H1 (cell line): ENCODE data around the gene ZNF470. TPM values are rescaled to one million over a fixed set of nuclear protein-coding genes. Genes with fewer than 3 reads are reported as not detected.

ENCODE experiments used
- CTCF ChIA-PET: fragments of 300-600 bp; sonication (Branson Sonifier 250); formaldehyde crosslinking; loops from one replicate; lab custom pipeline; 2021; ENCODE audit not compliant: partially characterized antibody; lab: Charles Lee
- POLR2A ChIA-PET: fragments of 300-600 bp; sonication (Branson Sonifier 250); formaldehyde crosslinking; loops from one replicate; lab custom pipeline; 2021; ENCODE audit warnings: inconsistent platforms; ENCODE audit not compliant: partially characterized antibody; lab: Charles Lee
- DNase-seq, 2 experiments: peaks; one replicate each; pipeline versions ENCODE4 v3.0.0 to v3.0.0-alpha.2; 2010 to 2022; ENCODE audit warnings: low spot score in 2 of 2, low read depth in 1 of 2, mixed read lengths in 1 of 2
- FAIRE-seq: peaks from 2 replicates; lab custom pipeline; 2011; peaks lifted over from hg19 to GRCh38; lab: Jason Lieb, UNC
- H2AFZ ChIP-seq: 2 replicates; pipeline ENCODE4 v1.8.1; 2012; ENCODE audit warnings: low read length, inconsistent platforms
- H2AK5ac ChIP-seq: 2 replicates; pipeline ENCODE4 v1.6.1; 2013; ENCODE audit warnings: low read depth, low read length
- H2BK120ac ChIP-seq: replicated peaks from 2 replicates; pipeline ENCODE3; 2013; ENCODE audit warnings: low read depth, low read length, inconsistent platforms
- H2BK12ac ChIP-seq: 2 replicates; pipeline ENCODE4 v1.6.1; 2013; ENCODE audit warnings: low read depth, low read length
- H2BK15ac ChIP-seq: 2 replicates; pipeline ENCODE4 v1.6.1; 2013; ENCODE audit warnings: low read length
- H2BK20ac ChIP-seq: 2 replicates; pipeline ENCODE4 v1.6.1; 2013; ENCODE audit warnings: low read length
- H2BK5ac ChIP-seq: 2 replicates; pipeline ENCODE4 v1.6.1; 2013; ENCODE audit warnings: low read depth, low read length
- H3K14ac ChIP-seq: 2 replicates; pipeline ENCODE4 v1.6.1; 2013; ENCODE audit warnings: inconsistent platforms; ENCODE audit not compliant: insufficient read length
- H3K18ac ChIP-seq: 2 replicates; pipeline ENCODE4 v1.6.1; 2013; ENCODE audit warnings: low read length; ENCODE audit errors: extremely low read depth
- H3K23ac ChIP-seq: 2 replicates; pipeline ENCODE4 v1.6.1; 2013; ENCODE audit warnings: inconsistent platforms; ENCODE audit not compliant: insufficient read length
- H3K23me2 ChIP-seq: 2 replicates; pipeline ENCODE4 v1.6.1; 2013; ENCODE audit warnings: low read depth, low read length
- H3K27ac ChIP-seq: 2 replicates; pipeline ENCODE4 v1.6.1; 2011; ENCODE audit warnings: low read depth, low read length, inconsistent platforms
- H3K27me3 ChIP-seq, 4 experiments: replicated peaks in 1 of 4; 1 replicate in 1 of 4; 2 replicates in 3 of 4; pipeline versions ENCODE4 v1.6.1 to v1.8.1; 2011 to 2013; ENCODE audit warnings: low read length in 3 of 4, mild to moderate bottlenecking in 3 of 4, inconsistent platforms in 2 of 4, mixed read lengths in 2 of 4, moderate library complexity in 1 of 4; ENCODE audit not compliant: control insufficient read depth in 3 of 4, insufficient read depth in 3 of 4; ENCODE audit errors: extremely low read depth in 1 of 4
- H3K36me3 ChIP-seq, 4 experiments: 2 replicates each; pipeline versions ENCODE4 v1.6.1 to v1.8.1; 2011 to 2013; ENCODE audit warnings: mild to moderate bottlenecking in 4 of 4, low read length in 3 of 4, moderate library complexity in 2 of 4, control low read depth in 1 of 4, inconsistent platforms in 1 of 4; ENCODE audit not compliant: insufficient read depth in 4 of 4, control insufficient read depth in 2 of 4
- H3K4ac ChIP-seq: replicated peaks from 2 replicates; pipeline ENCODE3; 2013; ENCODE audit warnings: low read length, low read depth, mixed read lengths, inconsistent platforms; ENCODE audit not compliant: insufficient read length
- H3K4me1 ChIP-seq, 4 experiments: replicated peaks in 1 of 4; 1 replicate in 1 of 4; 2 replicates in 3 of 4; pipeline versions ENCODE4 v1.6.1 to v1.8.1; 2011 to 2013; ENCODE audit warnings: low read length in 3 of 4, inconsistent platforms in 2 of 4, mixed read lengths in 1 of 4; ENCODE audit not compliant: insufficient read depth in 4 of 4, control insufficient read depth in 3 of 4
- H3K4me2 ChIP-seq, 2 experiments: 2 replicates each; pipeline versions ENCODE4 v1.6.1 to v1.8.1; 2011 to 2013; ENCODE audit warnings: low read depth in 2 of 2, low read length in 2 of 2, control low read depth in 1 of 2, inconsistent platforms in 1 of 2, mild to moderate bottlenecking in 1 of 2; ENCODE audit not compliant: insufficient read depth in 1 of 2
- H3K4me3 ChIP-seq, 4 experiments: fragments of 200-600, 300-600 bp in 1 of 4; sonication (generic), shearing (Covaris generic), sonication (Bioruptor Twin) in 1 of 4; 2 replicates each; pipeline versions ENCODE4 v1.5.1 to v1.8.1; 2011 to 2016; ENCODE audit warnings: low read length in 4 of 4, low read depth in 3 of 4, control low read depth in 2 of 4, inconsistent platforms in 2 of 4, mild to moderate bottlenecking in 2 of 4, mixed read lengths in 1 of 4, moderate library complexity in 1 of 4; ENCODE audit not compliant: insufficient read depth in 2 of 4; ENCODE audit errors: extremely low read depth in 1 of 4
- H3K56ac ChIP-seq: replicated peaks from 2 replicates; pipeline ENCODE3; 2013; ENCODE audit warnings: low read depth, mild to moderate bottlenecking, mixed read lengths, low read length, inconsistent platforms; ENCODE audit not compliant: insufficient read length
- H3K79me1 ChIP-seq: 2 replicates; pipeline ENCODE4 v1.6.1; 2013; ENCODE audit warnings: low read depth, low read length, control low read depth
- H3K79me2 ChIP-seq, 2 experiments: 2 replicates each; pipeline versions ENCODE4 v1.6.1 to v1.8.1; 2012 to 2013; ENCODE audit warnings: low read length in 2 of 2, mild to moderate bottlenecking in 2 of 2, inconsistent platforms in 1 of 2; ENCODE audit not compliant: insufficient read depth in 2 of 2, control insufficient read depth in 1 of 2
- H3K9ac ChIP-seq, 4 experiments: replicated peaks in 1 of 4; 1 replicate in 1 of 4; 2 replicates in 3 of 4; pipeline versions ENCODE4 v1.6.1 to v1.8.1; 2011 to 2013; ENCODE audit warnings: low read depth in 3 of 4, low read length in 3 of 4, control low read depth in 2 of 4, mild to moderate bottlenecking in 2 of 4, moderate library complexity in 2 of 4, inconsistent platforms in 1 of 4; ENCODE audit errors: extremely low read depth in 1 of 4
- H3K9me3 ChIP-seq, 2 experiments: 2 replicates each; pipeline versions ENCODE4 v1.6.1 to v1.8.1; 2012 to 2013; ENCODE audit warnings: mild to moderate bottlenecking in 2 of 2, moderate library complexity in 2 of 2, control low read depth in 1 of 2, inconsistent platforms in 1 of 2, low read depth in 1 of 2, low read length in 1 of 2, mixed read lengths in 1 of 2; ENCODE audit not compliant: insufficient read depth in 2 of 2
- H4K20me1 ChIP-seq, 2 experiments: replicated peaks in 1 of 2; 2 replicates each; pipeline versions ENCODE3 to v1.8.1; 2011 to 2013; ENCODE audit warnings: inconsistent platforms in 2 of 2, low read length in 2 of 2, mild to moderate bottlenecking in 1 of 2; ENCODE audit not compliant: insufficient read depth in 2 of 2, control insufficient read depth in 1 of 2
- H4K5ac ChIP-seq: 2 replicates; pipeline ENCODE4 v1.6.1; 2013; ENCODE audit warnings: low read length, low read depth, mixed read lengths, inconsistent platforms; ENCODE audit not compliant: insufficient read length
- H4K8ac ChIP-seq: 2 replicates; pipeline ENCODE4 v1.8.0; 2013; ENCODE audit warnings: mild to moderate bottlenecking, moderate library complexity, low read length, inconsistent platforms; ENCODE audit not compliant: insufficient read depth; ENCODE audit errors: extremely low read depth
- H4K91ac ChIP-seq: replicated peaks from 2 replicates; pipeline ENCODE3; 2013; ENCODE audit warnings: low read length, mixed read lengths, inconsistent platforms; ENCODE audit not compliant: insufficient read length
- NANOG ChIP-seq: IDR thresholded peaks from 2 replicates; pipeline ENCODE4 v1.6.1; 2011; ENCODE audit warnings: low read length, low read depth, mild to moderate bottlenecking, inconsistent platforms; ENCODE audit not compliant: insufficient read depth, poor library complexity, severe bottlenecking
- POLR2A ChIP-seq, 2 experiments: IDR thresholded peaks; 1 replicate in 1 of 2; 2 replicates in 1 of 2; pipeline ENCODE4 v1.6.1; 2011; ENCODE audit warnings: low read depth in 2 of 2, low read length in 2 of 2, mild to moderate bottlenecking in 2 of 2; ENCODE audit errors: control extremely low read depth in 1 of 2
- SIX5 ChIP-seq: IDR thresholded peaks from 2 replicates; pipeline ENCODE4 v1.6.1; 2011; ENCODE audit warnings: mild to moderate bottlenecking, low read depth, low read length
- TAF1 ChIP-seq: IDR thresholded peaks from 2 replicates; pipeline ENCODE4 v1.6.1; 2011; ENCODE audit warnings: mild to moderate bottlenecking, low read depth, low read length
- TCF12 ChIP-seq: IDR thresholded peaks from 2 replicates; pipeline ENCODE4 v1.6.1; 2011; ENCODE audit warnings: low read depth, mild to moderate bottlenecking, low read length
- WGBS, 2 experiments: shearing (Covaris generic) in 1 of 2; methylation state at CpG; one replicate each; pipeline versions ENCODE4 v1.1.6 to v1.1.7; 2013 to 2015; ENCODE audit warnings: low lambda C conversion rate in 2 of 2, mixed read lengths in 2 of 2, inconsistent platforms in 1 of 2, low coverage in 1 of 2, missing lambda C conversion rate in 1 of 2; ENCODE audit not compliant: insufficient replicate concordance in 2 of 2, insufficient coverage in 1 of 2, insufficient read length in 1 of 2; ENCODE audit errors: extremely low coverage in 1 of 2, missing lambda C conversion rate in 1 of 2; 5-methylcytosine and 5-hydroxymethylcytosine counted together
- polyA plus RNA-seq, 7 experiments: library from polyadenylated mRNA; depleted of rRNA in 3 of 7; stranded (reverse) in 5 of 7; unstranded in 2 of 7; fragments of >200 nt in 5 of 7; fragments of 200-250 nt in 2 of 7; gene quantifications; 1 replicate in 5 of 7; 2 replicates in 1 of 7; 4 replicates in 1 of 7; pipeline versions ENCODE4 v1.2.1 to v1.2.3, GENCODE V29; 2011 to 2013; ENCODE audit warnings: missing spikeins in 2 of 7, mixed read lengths in 2 of 7
- total RNA-seq: library from RNA; stranded (reverse); fragmentation: NEBNext Ultra II Directional; extraction: Animal tissue kit (Norgen Biotek cat#: 25700); gene quantifications from 2 replicates; pipeline ENCODE4 v1.2.1, GENCODE V29; 2021
- TF ChIP-seq, protein P1 (sequence below): IDR thresholded peaks from 2 replicates; pipeline ENCODE4 v1.6.1; 2012; ENCODE audit warnings: low read length, inconsistent platforms
- TF ChIP-seq, protein P2 (sequence below), 3 experiments: IDR thresholded peaks; 1 replicate in 2 of 3; 2 replicates in 1 of 3; pipeline versions ENCODE4 v1.5.1 to v1.6.1; 2011; ENCODE audit warnings: low read length in 3 of 3, mild to moderate bottlenecking in 3 of 3, inconsistent platforms in 2 of 3, low read depth in 1 of 3, moderate library complexity in 1 of 3; ENCODE audit not compliant: insufficient read depth in 1 of 3; ENCODE audit errors: control extremely low read depth in 1 of 3

ZNF470 gene
- total and polyA plus RNA-seq, 2 of the 8 experiments (the other 6 are each of a cell fraction or from before 2014, with no cell fraction given), result 2.0 to 8.8 TPM

DNA sequence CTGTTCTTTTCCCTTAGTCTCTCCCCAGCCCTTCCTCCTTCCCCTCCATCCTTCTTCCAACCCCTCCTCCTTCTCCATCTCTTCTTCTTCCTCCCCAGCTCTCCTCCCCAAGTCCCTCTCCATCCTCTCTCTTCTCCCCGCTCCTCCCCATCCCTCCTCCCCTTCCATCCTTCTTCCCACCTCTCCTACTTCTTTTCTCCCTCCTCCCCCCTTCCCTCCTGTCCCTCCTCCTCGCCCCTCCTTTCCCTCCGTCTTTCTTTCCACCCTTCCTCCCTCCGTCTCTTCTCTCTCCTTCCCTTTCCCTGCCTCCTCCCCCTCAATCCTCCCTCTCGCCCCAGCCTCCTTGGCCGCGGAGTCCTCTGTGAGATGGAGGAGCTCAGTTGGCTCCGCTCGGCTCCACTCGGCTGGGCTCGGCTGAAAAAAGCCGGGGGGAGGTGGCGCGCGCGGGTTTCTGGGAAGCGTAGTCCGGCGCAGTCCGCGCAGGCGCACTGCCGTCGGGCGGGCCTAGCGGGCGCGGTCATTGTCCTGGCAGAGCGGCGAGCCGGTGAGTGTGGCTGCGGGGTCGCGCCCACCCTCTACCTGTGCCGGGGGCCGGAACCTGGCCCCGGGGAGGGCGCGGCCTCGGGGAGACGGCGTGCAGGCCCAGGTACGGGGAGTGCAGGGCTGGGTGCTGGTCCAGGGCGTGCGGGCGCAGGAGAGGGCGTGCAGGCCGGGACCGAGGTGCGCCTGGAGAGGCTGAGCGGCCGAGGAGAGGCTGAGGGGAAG, 27.7 kb downstream of the ZNF470 start, which contains the start of gene ZNF71:
TSS of gene ZNF71 (plus strand) at position 520 of the 765 bp plus-strand sequence. CDS start 6,257 bp downstream, outside the sequence.
- Histone ChIP-seq H3K36me3 (no peaks in the 10 kb centered on the region; a peak in 1 of 8 replicates), H2AK5ac (peak within 1 kb of the TSS; percentile 82; the same call in 1 of the 2 replicates), H3K27me3 (no peaks in the 10 kb centered on the region), H3K18ac (peak within 1 kb of the TSS; percentile 71), H4K91ac (peak within 1 kb of the TSS; percentile 84), H2BK20ac (no peak within 1 kb of the TSS), H4K8ac (peak within 1 kb of the TSS; percentile 95), H3K23ac (peak within 1 kb of the TSS; percentile 73), H2BK12ac (0 out of 2 replicates have a peak within 1 kb of the TSS, but pooled peaks have one; percentile 84), H4K20me1 (peaks cover 0 to 6% of the 10 kb centered on the region in 2 experiments), H3K14ac (peak within 1 kb of the TSS; percentile 79), H3K4me3 (peak within 1 kb of the TSS; percentile 76 to 99 (median 90)), H3K27ac (peak within 1 kb of the TSS; percentile 33; the same call in 1 of the 2 replicates), H3K23me2 (peaks cover 14% of the 10 kb centered on the region), H3K9me3 (peaks cover 4 to 8% of the 10 kb centered on the region in 2 experiments), H3K9ac (peak within 1 kb of the TSS; percentile 65 to 92 (median 86)), H4K5ac (peak within 1 kb of the TSS; percentile 34), H2AFZ (peak within 1 kb of the TSS; percentile 55), H3K4ac (peak within 1 kb of the TSS; percentile 95), H3K79me1 (peaks cover 8% of the 10 kb centered on the region), H2BK120ac (peak within 1 kb of the TSS; percentile 52), H3K56ac (peak within 1 kb of the TSS; percentile 90), H3K79me2 (peaks cover 0 to 18% of the 10 kb centered on the region in 2 experiments; a peak in 2 of 4 replicates), H2BK15ac (peak within 1 kb of the TSS; percentile 95), H3K4me1 (peaks cover 0 to 3% (median 1%) of the 10 kb centered on the region in 4 experiments; a peak in 2 of 7 replicates), H3K4me2 (peak within 1 kb of the TSS; percentile 90 to 99), H2BK5ac (peak within 1 kb of the TSS; percentile 75)
- FAIRE-seq (no peak), DNase-seq (peak; percentile 71 to 94)
- 4 to 100% methylated on average over 1 to 40 of the region's 52 CpGs for WGBS, 2 experiments
- ChIA-PET CTCF (interaction anchor here (0.6 to 0.7 kb wide), 2 partner anchors 675 to 1453 kb away, joined by 4 read pairs; no protein-coding TSS in a partner anchor), POLR2A (interaction anchor here (0.6 to 1.6 kb wide), 6 partner anchors 9 to 862 kb away, joined by 3 to 7 read pairs (median 3); partner anchors contain the start of gene VN1R1)
- TF ChIP-seq TCF12 (no peak), TAF1 (peak; percentile 78; the same call in 1 of the 2 replicates), NANOG (no peak), POLR2A (IDR thresholded peaks at IDR 0.05; ENCODE audit: control extremely low read depth in 1 of 2, low read depth in 2 of 2, low read length in 2 of 2) (peak; percentile 42 to 72), SIX5 (peak; percentile 49; the same call in 1 of the 2 replicates)
- TF ChIP-seq, protein P1, sequence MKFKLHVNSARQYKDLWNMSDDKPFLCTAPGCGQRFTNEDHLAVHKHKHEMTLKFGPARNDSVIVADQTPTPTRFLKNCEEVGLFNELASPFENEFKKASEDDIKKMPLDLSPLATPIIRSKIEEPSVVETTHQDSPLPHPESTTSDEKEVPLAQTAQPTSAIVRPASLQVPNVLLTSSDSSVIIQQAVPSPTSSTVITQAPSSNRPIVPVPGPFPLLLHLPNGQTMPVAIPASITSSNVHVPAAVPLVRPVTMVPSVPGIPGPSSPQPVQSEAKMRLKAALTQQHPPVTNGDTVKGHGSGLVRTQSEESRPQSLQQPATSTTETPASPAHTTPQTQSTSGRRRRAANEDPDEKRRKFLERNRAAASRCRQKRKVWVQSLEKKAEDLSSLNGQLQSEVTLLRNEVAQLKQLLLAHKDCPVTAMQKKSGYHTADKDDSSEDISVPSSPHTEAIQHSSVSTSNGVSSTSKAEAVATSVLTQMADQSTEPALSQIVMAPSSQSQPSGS, result no peak
- TF ChIP-seq, protein P2, sequence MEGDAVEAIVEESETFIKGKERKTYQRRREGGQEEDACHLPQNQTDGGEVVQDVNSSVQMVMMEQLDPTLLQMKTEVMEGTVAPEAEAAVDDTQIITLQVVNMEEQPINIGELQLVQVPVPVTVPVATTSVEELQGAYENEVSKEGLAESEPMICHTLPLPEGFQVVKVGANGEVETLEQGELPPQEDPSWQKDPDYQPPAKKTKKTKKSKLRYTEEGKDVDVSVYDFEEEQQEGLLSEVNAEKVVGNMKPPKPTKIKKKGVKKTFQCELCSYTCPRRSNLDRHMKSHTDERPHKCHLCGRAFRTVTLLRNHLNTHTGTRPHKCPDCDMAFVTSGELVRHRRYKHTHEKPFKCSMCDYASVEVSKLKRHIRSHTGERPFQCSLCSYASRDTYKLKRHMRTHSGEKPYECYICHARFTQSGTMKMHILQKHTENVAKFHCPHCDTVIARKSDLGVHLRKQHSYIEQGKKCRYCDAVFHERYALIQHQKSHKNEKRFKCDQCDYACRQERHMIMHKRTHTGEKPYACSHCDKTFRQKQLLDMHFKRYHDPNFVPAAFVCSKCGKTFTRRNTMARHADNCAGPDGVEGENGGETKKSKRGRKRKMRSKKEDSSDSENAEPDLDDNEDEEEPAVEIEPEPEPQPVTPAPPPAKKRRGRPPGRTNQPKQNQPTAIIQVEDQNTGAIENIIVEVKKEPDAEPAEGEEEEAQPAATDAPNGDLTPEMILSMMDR (IDR thresholded peaks at IDR 0.05; ENCODE audit: control extremely low read depth in 1 of 3, insufficient read depth in 1 of 3, low read depth in 1 of 3, low read length in 3 of 3), result no peak
